ENCODE results near the gene TCERG1L.

The TCERG1L gene

GRCh38 chr10:131056781-131057180, 254.7 kb downstream of the TCERG1L start:
- H3K27ac ChIP-seq, result no peak overlapping the region
- TF ChIP-seq, protein P1, sequence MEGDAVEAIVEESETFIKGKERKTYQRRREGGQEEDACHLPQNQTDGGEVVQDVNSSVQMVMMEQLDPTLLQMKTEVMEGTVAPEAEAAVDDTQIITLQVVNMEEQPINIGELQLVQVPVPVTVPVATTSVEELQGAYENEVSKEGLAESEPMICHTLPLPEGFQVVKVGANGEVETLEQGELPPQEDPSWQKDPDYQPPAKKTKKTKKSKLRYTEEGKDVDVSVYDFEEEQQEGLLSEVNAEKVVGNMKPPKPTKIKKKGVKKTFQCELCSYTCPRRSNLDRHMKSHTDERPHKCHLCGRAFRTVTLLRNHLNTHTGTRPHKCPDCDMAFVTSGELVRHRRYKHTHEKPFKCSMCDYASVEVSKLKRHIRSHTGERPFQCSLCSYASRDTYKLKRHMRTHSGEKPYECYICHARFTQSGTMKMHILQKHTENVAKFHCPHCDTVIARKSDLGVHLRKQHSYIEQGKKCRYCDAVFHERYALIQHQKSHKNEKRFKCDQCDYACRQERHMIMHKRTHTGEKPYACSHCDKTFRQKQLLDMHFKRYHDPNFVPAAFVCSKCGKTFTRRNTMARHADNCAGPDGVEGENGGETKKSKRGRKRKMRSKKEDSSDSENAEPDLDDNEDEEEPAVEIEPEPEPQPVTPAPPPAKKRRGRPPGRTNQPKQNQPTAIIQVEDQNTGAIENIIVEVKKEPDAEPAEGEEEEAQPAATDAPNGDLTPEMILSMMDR (IDR thresholded peaks at IDR 0.05), result no peak
- no peak overlapping the region for H3K4me3 ChIP-seq
- DNase-seq (ENCODE audit: low spot score), result peak; percentile 54

- no peak overlapping the region for H3K27ac ChIP-seq
- H3K4me3 ChIP-seq, result no peak overlapping the region
- peak; percentile 45 for DNase-seq (ENCODE audit: low spot score)
- TF ChIP-seq, protein P1 (IDR thresholded peaks at IDR 0.05), result no peak
Measured at GRCh38 chr10:131056091-131056579, 255.4 kb downstream of the TCERG1L start.

DNA sequence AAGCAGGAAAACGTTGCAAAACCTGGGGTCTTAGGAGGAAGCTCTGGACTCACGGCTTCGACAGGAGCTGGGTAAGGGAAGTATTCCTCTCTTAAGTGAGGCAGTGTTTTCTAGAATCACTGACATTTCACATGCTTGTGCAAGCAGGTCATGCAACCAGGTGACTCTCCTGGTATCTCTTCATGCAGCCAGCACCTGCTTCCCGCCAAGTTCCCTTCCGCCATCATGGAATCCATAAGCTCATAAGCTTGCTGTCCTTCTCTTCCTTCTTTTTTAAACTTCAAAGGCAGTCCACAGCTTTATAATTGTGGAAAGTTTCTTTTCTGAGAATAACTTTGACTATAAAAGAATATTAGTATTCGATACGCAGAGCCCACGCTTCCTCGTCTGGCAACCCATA, 256.1 kb downstream of the TCERG1L start:
- no peak for DNase-seq (ENCODE audit: low spot score)
- TF ChIP-seq, protein P1 (IDR thresholded peaks at IDR 0.05), result no peak
- Histone ChIP-seq H3K27ac (no peak overlapping the region), H3K4me3 (no peak overlapping the region)

DNA sequence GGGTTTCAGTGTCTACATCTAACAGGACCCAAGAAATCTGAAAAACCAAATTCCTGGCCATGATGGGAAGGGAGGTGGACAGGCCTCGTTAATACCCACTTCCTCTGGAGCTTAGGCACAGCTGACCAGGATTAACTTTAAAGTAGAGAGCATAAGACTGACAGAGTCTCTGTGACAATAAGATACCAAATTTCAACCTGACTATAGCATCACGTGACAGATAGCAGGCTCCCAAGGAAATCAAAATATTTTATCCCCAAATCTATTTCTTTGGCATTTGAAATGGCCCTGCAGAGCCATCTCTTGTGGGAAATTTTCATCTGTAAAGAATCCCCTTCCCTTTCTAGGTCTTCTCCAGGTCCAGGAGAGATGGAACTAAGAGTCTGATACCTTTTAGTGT, 258.3 kb downstream of the TCERG1L start:
- no peak overlapping the region for H3K27ac ChIP-seq
- no peak overlapping the region for H3K4me3 ChIP-seq
- TF ChIP-seq, protein P1 (IDR thresholded peaks at IDR 0.05), result no peak
- DNase-seq (ENCODE audit: low spot score), result no peak

DNA sequence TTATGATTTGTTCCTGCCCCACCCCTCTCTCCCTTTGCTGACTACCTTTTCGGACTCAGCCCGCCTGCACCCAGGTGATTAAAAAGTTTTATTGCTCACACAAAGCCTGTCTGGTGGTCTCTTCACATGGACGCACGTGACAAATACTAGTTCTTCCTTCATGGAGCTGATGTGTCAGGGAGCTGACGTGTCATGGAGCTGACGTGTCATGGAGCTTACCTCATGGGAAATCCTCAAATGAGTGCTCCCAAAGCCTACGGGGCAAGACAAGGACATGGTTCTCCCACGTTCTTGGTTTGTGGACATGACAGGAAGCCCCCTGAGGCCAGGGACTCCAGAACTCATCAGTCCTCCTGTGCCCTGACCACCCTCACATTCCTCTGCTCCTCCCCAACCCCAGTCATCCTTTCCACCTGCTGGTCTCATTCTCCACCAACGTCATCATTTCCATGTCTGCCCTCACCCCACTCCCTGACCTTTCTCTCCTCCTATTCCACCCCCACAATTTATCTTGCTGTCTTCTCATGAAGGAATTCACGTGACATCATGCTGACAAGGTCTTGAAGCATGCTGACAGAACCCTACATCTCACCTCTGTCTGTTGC, 261.3 kb downstream of the TCERG1L start:
- no peak overlapping the region for H3K27ac ChIP-seq
- TF ChIP-seq, protein P1 (IDR thresholded peaks at IDR 0.05), result no peak
- H3K4me3 ChIP-seq, result no peak overlapping the region
- no peak for DNase-seq (ENCODE audit: low spot score)

- DNase-seq (ENCODE audit: low spot score), result no peak
- TF ChIP-seq, protein P1 (IDR thresholded peaks at IDR 0.05), result no peak
- Histone ChIP-seq H3K4me3 (no peak overlapping the region), H3K27ac (no peak overlapping the region)
Measured at GRCh38 chr10:131049016-131049415, 262.5 kb downstream of the TCERG1L start.

DNA sequence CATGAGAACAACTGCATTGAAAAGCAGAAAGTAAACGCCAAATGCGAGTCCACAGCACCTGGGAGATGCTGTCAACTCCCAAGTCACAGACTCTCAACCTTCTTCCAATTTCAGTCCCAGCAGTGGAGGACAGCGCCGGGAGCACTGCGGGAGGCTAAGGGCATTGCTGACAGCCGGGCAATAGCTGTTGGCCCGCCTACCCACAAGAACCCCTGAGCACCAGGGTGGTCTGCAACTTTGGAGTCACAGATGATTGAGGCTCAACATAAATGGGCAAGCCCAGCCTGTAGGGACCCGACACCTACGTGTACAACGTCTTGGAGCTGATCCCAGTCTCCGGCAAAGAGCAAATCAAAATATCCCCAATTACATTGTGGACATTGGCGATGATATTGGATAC, 262.9 kb downstream of the TCERG1L start:
- no peak for DNase-seq (ENCODE audit: low spot score)
- TF ChIP-seq, protein P1 (IDR thresholded peaks at IDR 0.05), result no peak
- Histone ChIP-seq H3K27ac (no peak overlapping the region), H3K4me3 (no peak overlapping the region)

Data from coronary artery (tissue), 2 donors.